Natural killer cell (primary cell): ENCODE measurements around the gene MTRF1L. TPM values are rescaled to one million over a fixed set of nuclear protein-coding genes. Genes with fewer than 3 reads are reported as not detected.

ENCODE experiments used
- ATAC-seq, 3 donors: fragments of 150-1000 bp in 2 of 3; fragments of 200-7000 bp in 1 of 3; cut with Tn5 transposase; 1 replicate in 1 of 3; 2 replicates in 2 of 3; pipeline ENCODE4 v1.10.0; 2021; ENCODE audit warnings: mild to moderate bottlenecking in 2 of 3, moderate library complexity in 2 of 3
- DNase-seq, 2 donors: peaks; one replicate each; pipeline versions ENCODE4 v3.0.0 to v3.0.0-alpha.2; 2013 to 2021; ENCODE audit warnings: mixed read lengths in 1 of 2
- H3K27ac ChIP-seq: one replicate; pipeline ENCODE4 v1.5.1; 2013; ENCODE audit warnings: mild to moderate bottlenecking, low read length
- H3K27me3 ChIP-seq: one replicate; pipeline ENCODE4 v1.6.1; 2013; ENCODE audit warnings: low read length; ENCODE audit not compliant: control insufficient read depth, insufficient read depth
- H3K36me3 ChIP-seq: one replicate; pipeline ENCODE4 v1.6.1; 2013; ENCODE audit warnings: low read length; ENCODE audit not compliant: control insufficient read depth, insufficient read depth
- H3K4me1 ChIP-seq: one replicate; pipeline ENCODE4 v1.6.1; 2013; ENCODE audit warnings: low read length; ENCODE audit not compliant: control insufficient read depth, insufficient read depth
- H3K4me3 ChIP-seq: one replicate; pipeline ENCODE4 v1.5.1; 2013; ENCODE audit warnings: low read length
- H3K9me3 ChIP-seq: one replicate; pipeline ENCODE4 v1.6.1; 2013; ENCODE audit warnings: low read length; ENCODE audit not compliant: control insufficient read depth, insufficient read depth
- H3K27ac Mint-ChIP-seq, 2 donors: one replicate each; pipeline ENCODE4 v1.8.0; 2022; ENCODE audit warnings: mild to moderate bottlenecking in 2 of 2, mixed read lengths in 2 of 2, moderate library complexity in 1 of 2
- H3K27me3 Mint-ChIP-seq, 2 donors: one replicate each; pipeline ENCODE4 v1.8.0; 2022; ENCODE audit warnings: low read depth in 2 of 2, mixed read lengths in 2 of 2
- H3K36me3 Mint-ChIP-seq: one replicate; pipeline ENCODE4 v1.8.0; 2022; ENCODE audit warnings: mixed read lengths
- H3K4me1 Mint-ChIP-seq, 2 donors: one replicate each; pipeline ENCODE4 v1.8.0; 2022; ENCODE audit warnings: mixed read lengths in 2 of 2
- H3K4me3 Mint-ChIP-seq: one replicate; pipeline ENCODE4 v1.8.0; 2022; ENCODE audit warnings: mild to moderate bottlenecking, moderate library complexity, mixed read lengths
- H3K9me3 Mint-ChIP-seq, 2 donors: one replicate each; pipeline ENCODE4 v1.8.0; 2022; ENCODE audit warnings: mixed read lengths in 2 of 2
- CTCF ChIP-seq: fragments of 200-600 bp; IDR thresholded peaks from one replicate; pipeline ENCODE4 v1.8.0; 2022; ENCODE audit warnings: antibody characterized with exemption
- WGBS: methylation state at CpG from one replicate; pipeline ENCODE4 v1.1.7; 2013; ENCODE audit warnings: missing lambda C conversion rate; ENCODE audit not compliant: insufficient coverage; 5-methylcytosine and 5-hydroxymethylcytosine counted together
- intact Hi-C: fragments of 100-400 bp; cut with micrococcal nuclease; formaldehyde crosslinking; loops from one replicate; pipeline ENCODE4 v1.14.2; 2022
- total RNA-seq, 4 donors: library from RNA; stranded (reverse); fragments of 120-200 nt in 1 of 4; gene quantifications; one replicate each; pipeline versions ENCODE4 v1.2.3 to v1.2.4, GENCODE V29; 2013 to 2022

The MTRF1L gene
- 10 to 100 TPM; 17.6 to 24.7 (median 21.6) TPM for total RNA-seq
- total RNA-seq (2013), result 18.9 TPM

- Histone ChIP-seq H3K9me3 (no peaks in the 10 kb centered on the region), H3K27ac (peak within 1 kb of the TSS; percentile 86), H3K4me1 (peaks cover 18% of the 10 kb centered on the region), H3K36me3 (peaks cover 7% of the 10 kb centered on the region), H3K27me3 (no peaks in the 10 kb centered on the region), H3K4me3 (peak within 1 kb of the TSS; percentile 92)
- WGBS, result under 1% methylated on average over 48 of the region's 52 CpGs
- no peak for TF ChIP-seq CTCF
- ATAC-seq, result peak; percentile 86 to 94 (median 89)
- peak within 1 kb of the TSS; percentile 90 to 97 for H3K27ac Mint-ChIP-seq
- H3K9me3 Mint-ChIP-seq, result no peaks in the 10 kb centered on the region
- DNase-seq, result peak; percentile 74 to 92
- intact Hi-C loops, result loop anchor here (2.0 kb wide), 2 partner anchors 20 to 22 kb away; partner anchors contain the start of gene FBXO5
- H3K36me3 Mint-ChIP-seq, result no peaks in the 10 kb centered on the region
- H3K27me3 Mint-ChIP-seq, result no peaks in the 10 kb centered on the region
- H3K4me3 Mint-ChIP-seq, result peak within 1 kb of the TSS; percentile 98
- H3K4me1 Mint-ChIP-seq, result peaks cover 42 to 43% of the 10 kb centered on the region in 2 donors
Measured at GRCh38 chr6:153002613-153003365, at the start of gene MTRF1L. TSS of gene MTRF1L (minus strand) at chr6:153002709. CDS start at chr6:153002685, 24 bp downstream.

- Mint-ChIP-seq H3K27ac (no peak overlapping the region), H3K9me3 (no peaks in the 10 kb centered on the region), H3K4me3 (no peak overlapping the region), H3K27me3 (peaks cover 0 to 19% of the 10 kb centered on the region in 2 donors), H3K4me1 (no peaks in the 10 kb centered on the region), H3K36me3 (no peaks in the 10 kb centered on the region)
- no peak for ATAC-seq
- Histone ChIP-seq H3K27ac (no peak overlapping the region), H3K36me3 (no peaks in the 10 kb centered on the region), H3K27me3 (no peaks in the 10 kb centered on the region), H3K4me1 (no peaks in the 10 kb centered on the region), H3K4me3 (no peak overlapping the region), H3K9me3 (no peaks in the 10 kb centered on the region)
- intact Hi-C loops, result no loop called here
- TF ChIP-seq CTCF, result no peak
- DNase-seq, result no peak
Measured at GRCh38 chr6:153051801-153052200, 49.3 kb upstream of the MTRF1L start.

- H3K27me3 ChIP-seq, result no peaks in the 10 kb centered on the region
- no peaks in the 10 kb centered on the region for H3K4me1 ChIP-seq
- 93% methylated on average over 2 of the region's 3 CpGs for WGBS
- TF ChIP-seq CTCF, result no peak
- intact Hi-C loops, result no loop called here
- H3K27me3 Mint-ChIP-seq, result peaks cover 0 to 8% of the 10 kb centered on the region in 2 donors
- H3K4me3 ChIP-seq, result no peak overlapping the region
- H3K27ac Mint-ChIP-seq, result no peak overlapping the region
- H3K4me3 Mint-ChIP-seq, result no peak overlapping the region
- no peaks in the 10 kb centered on the region for H3K9me3 ChIP-seq
- H3K36me3 Mint-ChIP-seq, result no peaks in the 10 kb centered on the region
- no peak for ATAC-seq
- H3K27ac ChIP-seq, result no peak overlapping the region
- DNase-seq, result no peak
- no peaks in the 10 kb centered on the region for H3K9me3 Mint-ChIP-seq
- H3K4me1 Mint-ChIP-seq, result no peaks in the 10 kb centered on the region
- no peaks in the 10 kb centered on the region for H3K36me3 ChIP-seq
Measured at GRCh38 chr6:153048631-153049030, 46.1 kb upstream of the MTRF1L start.

- no peak overlapping the region for H3K4me3 ChIP-seq
- no peak for TF ChIP-seq CTCF
- peaks cover 0 to 8% of the 10 kb centered on the region in 2 donors for H3K27me3 Mint-ChIP-seq
- no peaks in the 10 kb centered on the region for H3K4me1 ChIP-seq
- no peaks in the 10 kb centered on the region for H3K9me3 ChIP-seq
- 93% methylated on average over 2 of the region's 2 CpGs for WGBS
- H3K36me3 ChIP-seq, result no peaks in the 10 kb centered on the region
- no peak for DNase-seq
- H3K9me3 Mint-ChIP-seq, result no peaks in the 10 kb centered on the region
- H3K27ac ChIP-seq, result no peak overlapping the region
- intact Hi-C loops, result no loop called here
- no peaks in the 10 kb centered on the region for H3K27me3 ChIP-seq
- H3K27ac Mint-ChIP-seq, result no peak overlapping the region
- no peak overlapping the region for H3K4me3 Mint-ChIP-seq
- no peak for ATAC-seq
- H3K36me3 Mint-ChIP-seq, result no peaks in the 10 kb centered on the region
- no peaks in the 10 kb centered on the region for H3K4me1 Mint-ChIP-seq
Measured at GRCh38 chr6:153047386-153047785, 44.9 kb upstream of the MTRF1L start.
